A673 (cell line): Measurements from ENCODE around the gene FRMD5. TPM values are rescaled to one million over a fixed set of nuclear protein-coding genes. Genes with fewer than 3 reads are reported as not detected.
"Not testable (repeated sequence)": the region's sequence is repeated elsewhere in the genome, so short reads cannot be mapped to it uniquely, and the experiment has no call there.

ENCODE experiments used
- BruUV-seq: library from RNA; stranded (reverse); fragments of 400-500 nt; replicated peaks from 2 replicates; lab custom pipeline; 2021; lab: Mats Ljungman, UMichigan
- CTCF ChIA-PET: fragments of 300-600 bp; sonication (Branson Sonifier 250); formaldehyde crosslinking; loops from one replicate; lab custom pipeline; 2022; ENCODE audit warnings: antibody characterized with exemption; lab: Charles Lee
- POLR2A ChIA-PET: fragments of 300-600 bp; sonication (Branson Sonifier 250); formaldehyde crosslinking; loops from one replicate; lab custom pipeline; 2022; ENCODE audit warnings: antibody characterized with exemption; ENCODE audit not compliant: low non-redundant PET; lab: Charles Lee
- DNase-seq: peaks from one replicate; pipeline ENCODE4 v3.0.0-alpha.2; 2015; ENCODE audit warnings: low spot score
- H3K27ac ChIP-seq: fragments of 200-600 bp; sonication (generic); 2 replicates; pipeline ENCODE4 v1.5.1; 2016; ENCODE audit warnings: mixed run types, low read depth, mild to moderate bottlenecking, mixed read lengths, antibody characterized with exemption, low read length; ENCODE audit not compliant: poor library complexity, severe bottlenecking
- H3K27me3 ChIP-seq: fragments of 200-600 bp; sonication (generic); replicated peaks from 2 replicates; pipeline ENCODE4 v1.6.1; 2017; ENCODE audit warnings: mixed run types, low read depth, mild to moderate bottlenecking, mixed read lengths, antibody characterized with exemption, low read length; ENCODE audit not compliant: insufficient read depth, poor library complexity
- H3K36me3 ChIP-seq: fragments of 200-600 bp; sonication (generic); 2 replicates; pipeline ENCODE4 v1.6.1; 2016; ENCODE audit warnings: mixed run types, mild to moderate bottlenecking, mixed read lengths, antibody characterized with exemption, low read length; ENCODE audit not compliant: insufficient read depth, poor library complexity, severe bottlenecking
- H3K4me1 ChIP-seq: fragments of 200-600 bp; sonication (generic); 2 replicates; pipeline ENCODE4 v1.6.1; 2017; ENCODE audit warnings: mixed run types, mild to moderate bottlenecking, mixed read lengths, antibody characterized with exemption, low read length; ENCODE audit not compliant: insufficient read depth, poor library complexity, severe bottlenecking
- H3K4me3 ChIP-seq: fragments of 200-600 bp; sonication (generic); 2 replicates; pipeline ENCODE4 v1.5.1; 2016; ENCODE audit warnings: low read depth, mixed run types, mild to moderate bottlenecking, mixed read lengths, low read length; ENCODE audit not compliant: poor library complexity, severe bottlenecking
- H3K9me3 ChIP-seq: fragments of 200-600 bp; sonication (generic); 2 replicates; pipeline ENCODE4 v1.6.1; 2016; ENCODE audit warnings: mixed run types, low read depth, mild to moderate bottlenecking, mixed read lengths, antibody characterized with exemption, low read length; ENCODE audit not compliant: poor library complexity, severe bottlenecking
- EZH2 ChIP-seq: fragments of 200-600 bp; sonication (generic); IDR thresholded peaks from 2 replicates; pipeline ENCODE4 v1.6.1; 2017; ENCODE audit warnings: borderline replicate concordance, low read depth, mild to moderate bottlenecking, mixed read lengths, antibody characterized with exemption, low read length; ENCODE audit not compliant: poor library complexity, severe bottlenecking
- intact Hi-C: fragments of 100-400 bp; cut with micrococcal nuclease; formaldehyde crosslinking; loops from one replicate; pipeline ENCODE4 v1.10.0; 2022; ENCODE audit not compliant: unreplicated experiment
- total RNA-seq: library from RNA; stranded (reverse); gene quantifications from 2 replicates; pipeline ENCODE4 v1.2.3, GENCODE V29; 2021
- TF ChIP-seq, protein P1 (sequence below): fragments of 300-800, 200-600 bp; sonication (generic); conservative IDR thresholded peaks from 2 replicates; pipeline ENCODE4 v1.5.1; 2017; ENCODE audit warnings: low read depth, mild to moderate bottlenecking, antibody characterized with exemption, low read length, moderate library complexity, mixed read lengths

Gene FRMD5
- total RNA-seq, 1 experiment from 2014 or later = 2.6 TPM

GRCh38 chr15:43826029-43826507 is 369.0 kb downstream of the FRMD5 start:
- TF ChIP-seq EZH2 = no peak
- TF ChIP-seq, protein P1, sequence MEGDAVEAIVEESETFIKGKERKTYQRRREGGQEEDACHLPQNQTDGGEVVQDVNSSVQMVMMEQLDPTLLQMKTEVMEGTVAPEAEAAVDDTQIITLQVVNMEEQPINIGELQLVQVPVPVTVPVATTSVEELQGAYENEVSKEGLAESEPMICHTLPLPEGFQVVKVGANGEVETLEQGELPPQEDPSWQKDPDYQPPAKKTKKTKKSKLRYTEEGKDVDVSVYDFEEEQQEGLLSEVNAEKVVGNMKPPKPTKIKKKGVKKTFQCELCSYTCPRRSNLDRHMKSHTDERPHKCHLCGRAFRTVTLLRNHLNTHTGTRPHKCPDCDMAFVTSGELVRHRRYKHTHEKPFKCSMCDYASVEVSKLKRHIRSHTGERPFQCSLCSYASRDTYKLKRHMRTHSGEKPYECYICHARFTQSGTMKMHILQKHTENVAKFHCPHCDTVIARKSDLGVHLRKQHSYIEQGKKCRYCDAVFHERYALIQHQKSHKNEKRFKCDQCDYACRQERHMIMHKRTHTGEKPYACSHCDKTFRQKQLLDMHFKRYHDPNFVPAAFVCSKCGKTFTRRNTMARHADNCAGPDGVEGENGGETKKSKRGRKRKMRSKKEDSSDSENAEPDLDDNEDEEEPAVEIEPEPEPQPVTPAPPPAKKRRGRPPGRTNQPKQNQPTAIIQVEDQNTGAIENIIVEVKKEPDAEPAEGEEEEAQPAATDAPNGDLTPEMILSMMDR = no peak
- BruUV-seq = no TSS peak
- Histone ChIP-seq H3K27me3 (no peaks in the 10 kb centered on the region), H3K4me3 (peak overlapping the region; percentile 72), H3K36me3 (peaks cover 21% of the 10 kb centered on the region), H3K4me1 (peaks cover 7% of the 10 kb centered on the region), H3K27ac (peak overlapping the region; percentile 92), H3K9me3 (no peaks in the 10 kb centered on the region)
- ChIA-PET CTCF (no interaction called here), POLR2A (no interaction called here)
- no peak for DNase-seq
- intact Hi-C loops = no loop called here

- CTCF ChIA-PET = interaction anchor here (1.3 kb wide), 1 partner anchor 25 kb away, joined by 3 read pairs; the partner anchor contains the start of genes HYPK and SERINC4
- H3K27me3 ChIP-seq, H3K9me3 ChIP-seq, H3K27ac ChIP-seq, POLR2A ChIA-PET, BruUV-seq, H3K4me3 ChIP-seq, DNase-seq, intact Hi-C loops, H3K4me1 ChIP-seq: not testable (repeated sequence)
- peaks cover 18% of the 10 kb centered on the region for H3K36me3 ChIP-seq
Observed at GRCh38 chr15:43825305-43825704, 369.8 kb downstream of the FRMD5 start.

DNA sequence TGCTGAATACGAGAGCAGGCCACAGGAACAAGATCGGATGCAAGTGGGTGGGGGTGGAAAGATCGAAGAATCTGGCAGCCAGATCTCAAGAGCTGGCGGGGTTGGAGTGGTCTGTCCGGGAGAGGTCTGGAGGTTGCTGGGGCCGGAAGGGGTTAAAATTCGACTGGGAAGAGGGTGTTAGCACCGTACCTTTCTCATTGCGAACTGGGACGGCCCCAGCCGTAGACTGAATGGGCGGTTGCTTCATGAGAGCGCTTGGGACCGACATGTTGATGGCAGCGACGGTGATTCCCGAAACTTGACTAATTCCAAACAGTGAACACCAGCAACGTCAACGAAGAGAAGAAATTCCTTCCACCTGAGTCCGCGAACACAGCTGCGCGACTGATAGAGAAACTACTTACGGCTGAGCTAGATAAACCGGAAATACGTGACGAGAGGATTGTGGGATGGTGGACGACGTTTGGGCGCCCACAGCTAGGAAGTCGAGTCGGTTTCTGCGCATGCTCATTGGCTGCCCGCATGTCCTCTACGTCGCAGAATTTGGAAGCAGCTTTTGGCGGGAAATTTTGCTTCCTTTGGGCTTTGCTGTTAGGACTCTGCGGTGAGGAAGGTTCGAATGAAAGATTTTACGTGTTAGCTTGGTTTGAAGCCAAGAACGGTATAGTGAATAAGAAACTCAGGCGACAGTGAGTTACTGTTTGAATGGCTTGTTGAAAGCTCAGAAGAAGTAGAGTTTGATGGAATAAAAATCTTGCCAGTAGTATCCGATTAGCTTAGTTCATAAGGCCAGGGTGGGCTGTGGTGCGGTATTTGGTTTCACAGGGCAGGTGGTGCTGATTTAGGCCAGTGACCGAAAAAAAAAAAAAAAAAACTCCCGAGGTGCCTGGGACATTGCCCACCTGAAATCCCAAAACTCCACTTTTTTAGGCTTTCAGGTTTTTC is 370.5 kb downstream of the FRMD5 start, which contains the start of gene MFAP1:
Gene MFAP1, minus strand, starts transcription at position 389 of the 945 bp plus-strand sequence. Its CDS starts 121 bp downstream, at position 268.
- no peaks in the 10 kb centered on the region for H3K27me3 ChIP-seq
- peaks cover 12% of the 10 kb centered on the region for H3K36me3 ChIP-seq
- peak; percentile 98 for DNase-seq
- no peaks in the 10 kb centered on the region for H3K9me3 ChIP-seq
- no peak for TF ChIP-seq EZH2
- TF ChIP-seq, protein P1 = no peak
- TSS peak; percentile 85 for BruUV-seq
- H3K27ac ChIP-seq = peak within 1 kb of the TSS; percentile 80
- peaks cover 3% of the 10 kb centered on the region for H3K4me1 ChIP-seq
- H3K4me3 ChIP-seq = peak within 1 kb of the TSS; percentile 86
- ChIA-PET POLR2A (no interaction called here), CTCF (interaction anchor here (1.3 kb wide), 1 partner anchor 24 kb away, joined by 3 read pairs; the partner anchor contains the start of genes HYPK and SERINC4)
- intact Hi-C loops = no loop called here
